Esophagus (tissue), 2 donors: ENCODE results near the gene SLC5A10. TPM values are rescaled to one million over a fixed set of nuclear protein-coding genes. Genes with fewer than 3 reads are reported as not detected.
"Not testable (repeated sequence)": the region's sequence is repeated elsewhere in the genome, so short reads cannot be mapped to it uniquely, and the experiment has no call there.

Experiments
- H3K27ac ChIP-seq, 2 donors: one replicate each; pipeline ENCODE4 v1.5.1; 2013; ENCODE audit warnings: low read depth in 2 of 2, mild to moderate bottlenecking in 2 of 2, inconsistent platforms in 1 of 2, low read length in 1 of 2, moderate library complexity in 1 of 2
- H3K27me3 ChIP-seq, 2 donors: one replicate each; pipeline ENCODE4 v1.6.1; 2013; ENCODE audit warnings: low read length in 2 of 2, control low read depth in 1 of 2, mild to moderate bottlenecking in 1 of 2; ENCODE audit not compliant: insufficient read depth in 2 of 2, control insufficient read depth in 1 of 2
- H3K36me3 ChIP-seq, 2 donors: one replicate each; pipeline ENCODE4 v1.6.1; 2013; ENCODE audit warnings: low read length in 1 of 2; ENCODE audit not compliant: control insufficient read depth in 2 of 2, insufficient read depth in 2 of 2
- H3K4me1 ChIP-seq, 2 donors: one replicate each; pipeline ENCODE4 v1.6.1; 2013; ENCODE audit warnings: low read length in 1 of 2; ENCODE audit not compliant: control insufficient read depth in 2 of 2, insufficient read depth in 2 of 2
- H3K4me3 ChIP-seq, 2 donors: one replicate each; pipeline ENCODE4 v1.5.1; 2013; ENCODE audit warnings: low read length in 2 of 2, mild to moderate bottlenecking in 2 of 2, low read depth in 1 of 2, moderate library complexity in 1 of 2
- H3K9me3 ChIP-seq, 2 donors: one replicate each; pipeline ENCODE4 v1.6.1; 2013; ENCODE audit warnings: mild to moderate bottlenecking in 2 of 2, low read depth in 1 of 2, low read length in 1 of 2, moderate library complexity in 1 of 2; ENCODE audit not compliant: control insufficient read depth in 2 of 2, insufficient read depth in 1 of 2
- WGBS, 2 donors: extraction: QIAGEN DNeasy Blood & Tissue Kit; methylation state at CpG; one replicate each; pipeline ENCODE4 v1.1.7; 2013; 5-methylcytosine and 5-hydroxymethylcytosine counted together
- polyA plus RNA-seq, 2 donors: library from polyadenylated mRNA; stranded (reverse); fragments of 200-250 nt; gene quantifications; one replicate each; pipeline ENCODE4 v1.2.3, GENCODE V29; 2013
- donor health status: healthy with polysubstance abuse.
- donor health status: Bipolar disorder and iron deficiency.

Gene SLC5A10
- polyA plus RNA-seq, 2 donors = 0.36 to 0.49 TPM

DNA sequence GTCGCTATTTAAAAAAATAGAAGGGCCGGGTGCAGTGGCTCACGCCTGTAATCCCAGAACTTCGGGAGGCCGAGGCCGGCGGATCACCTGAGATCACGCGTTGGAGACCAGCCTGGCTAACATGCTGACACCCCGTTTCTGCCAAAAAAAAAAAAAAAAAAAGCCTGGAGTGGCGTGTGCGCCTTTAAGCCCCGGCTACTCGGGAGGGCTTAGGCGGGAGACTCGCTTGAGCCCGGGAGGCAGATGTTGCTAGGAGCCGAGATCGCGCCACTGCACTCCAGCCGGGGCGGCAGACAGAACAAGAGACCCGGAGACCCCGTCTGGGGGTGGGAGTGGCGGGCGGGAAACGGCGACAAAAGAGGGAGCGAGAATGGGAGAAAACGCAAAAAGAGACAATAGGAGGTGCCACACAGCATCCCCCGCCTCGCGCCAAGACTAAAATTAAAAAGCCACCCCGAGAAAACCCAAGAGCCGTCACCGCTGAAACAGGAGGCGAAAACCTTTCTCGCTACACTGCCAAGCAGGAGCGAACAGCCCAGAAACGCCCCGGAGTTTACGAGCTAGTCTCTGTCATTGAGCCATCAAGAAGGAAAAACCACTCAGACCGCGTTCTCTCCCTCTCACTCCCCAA lies 111.5 kb downstream of the SLC5A10 start:
- not testable (repeated sequence) for H3K4me1 ChIP-seq, H3K9me3 ChIP-seq, H3K36me3 ChIP-seq, H3K27me3 ChIP-seq, H3K4me3 ChIP-seq
- WGBS, 2 donors = 0 to 1% methylated on average over 22 to 24 of the region's 44 CpGs
- peak overlapping the region in 1 of 2 donors; percentile 31 for H3K27ac ChIP-seq

- 0% methylated on average over 10 of the region's 17 CpGs; no CpG with 5 or more reads in 1 of the 2 donors for WGBS, 2 donors
- not testable (repeated sequence) for H3K4me1 ChIP-seq, H3K9me3 ChIP-seq, H3K36me3 ChIP-seq, H3K27ac ChIP-seq, H3K4me3 ChIP-seq, H3K27me3 ChIP-seq
These were observed 112.4 kb downstream of the SLC5A10 start for GRCh38 chr17:19064378-19064777.

GRCh38 chr17:19070318-19071168 lies 118.6 kb downstream of the SLC5A10 start:
- H3K36me3 ChIP-seq, H3K4me3 ChIP-seq, H3K27ac ChIP-seq, H3K9me3 ChIP-seq, H3K27me3 ChIP-seq, H3K4me1 ChIP-seq: not testable (repeated sequence)
- no CpG with 5 or more reads among the region's 34 CpGs for WGBS, 2 donors

Other genes starting within 250 kb of the SLC5A10 start
- gene FBXW10, start 208.1 kb upstream of the SLC5A10 start, polyA plus RNA-seq = under 1 TPM; 0.16 to 0.39 TPM
- gene TVP23B, start 171.0 kb upstream of the SLC5A10 start, polyA plus RNA-seq = 10 to 100 TPM; 44.5 to 53.2 TPM
- 10 to 100 TPM; 14.7 to 20.3 TPM for gene PRPSAP2, start 94.0 kb upstream of the SLC5A10 start, polyA plus RNA-seq
- gene FAM83G, start 52.6 kb downstream of the SLC5A10 start, polyA plus RNA-seq = 10 to 100 TPM; 33.2 to 37.1 TPM
- gene GRAP, start 94.8 kb downstream of the SLC5A10 start, polyA plus RNA-seq = 1 to 10 TPM; 1.2 to 1.3 TPM
- 1 to 10 TPM in 1 of 2 donors, under 1 TPM in 1; 0.38 to 1.5 TPM for gene GRAPL, start 175.4 kb downstream of the SLC5A10 start, polyA plus RNA-seq